ENCODE measurements around the gene FYB1. TPM values are rescaled to one million over a fixed set of nuclear protein-coding genes. Genes with fewer than 3 reads are reported as not detected.

The FYB1 gene
- total RNA-seq, 1 experiment from 2014 or later = 1.3 TPM

- ChIA-PET CTCF (no interaction called here), POLR2A (no interaction called here)
- Mint-ChIP-seq H3K4me3 (ENCODE audit: unreplicated experiment) (no peak overlapping the region), H3K4me1 (ENCODE audit: low read depth, unreplicated experiment) (no peaks in the 10 kb centered on the region), H3K9me3 (ENCODE audit: unreplicated experiment) (no peaks in the 10 kb centered on the region), H3K27ac (ENCODE audit: unreplicated experiment) (no peak overlapping the region), H3K36me3 (ENCODE audit: insufficient read depth, unreplicated experiment) (no peaks in the 10 kb centered on the region), H3K27me3 (ENCODE audit: insufficient read depth, unreplicated experiment) (peaks cover 15% of the 10 kb centered on the region)
- Histone ChIP-seq H3K27me3 (replicated peaks; ENCODE audit: control insufficient read depth, insufficient read depth, low read length) (no peaks in the 10 kb centered on the region), H3K4me1 (no peaks in the 10 kb centered on the region), H3K36me3 (ENCODE audit: control insufficient read depth, insufficient read depth, low read length) (no peaks in the 10 kb centered on the region), H3K4me3 (ENCODE audit: low read depth, low read length) (no peak overlapping the region), H3K9me3 (no peaks in the 10 kb centered on the region)
- no peak for DNase-seq
- no TSS peak for BruUV-seq (replicated peaks)
- intact Hi-C loops (cut with micrococcal nuclease; ENCODE audit: unreplicated experiment) = no loop called here
- TF ChIP-seq, protein P1, sequence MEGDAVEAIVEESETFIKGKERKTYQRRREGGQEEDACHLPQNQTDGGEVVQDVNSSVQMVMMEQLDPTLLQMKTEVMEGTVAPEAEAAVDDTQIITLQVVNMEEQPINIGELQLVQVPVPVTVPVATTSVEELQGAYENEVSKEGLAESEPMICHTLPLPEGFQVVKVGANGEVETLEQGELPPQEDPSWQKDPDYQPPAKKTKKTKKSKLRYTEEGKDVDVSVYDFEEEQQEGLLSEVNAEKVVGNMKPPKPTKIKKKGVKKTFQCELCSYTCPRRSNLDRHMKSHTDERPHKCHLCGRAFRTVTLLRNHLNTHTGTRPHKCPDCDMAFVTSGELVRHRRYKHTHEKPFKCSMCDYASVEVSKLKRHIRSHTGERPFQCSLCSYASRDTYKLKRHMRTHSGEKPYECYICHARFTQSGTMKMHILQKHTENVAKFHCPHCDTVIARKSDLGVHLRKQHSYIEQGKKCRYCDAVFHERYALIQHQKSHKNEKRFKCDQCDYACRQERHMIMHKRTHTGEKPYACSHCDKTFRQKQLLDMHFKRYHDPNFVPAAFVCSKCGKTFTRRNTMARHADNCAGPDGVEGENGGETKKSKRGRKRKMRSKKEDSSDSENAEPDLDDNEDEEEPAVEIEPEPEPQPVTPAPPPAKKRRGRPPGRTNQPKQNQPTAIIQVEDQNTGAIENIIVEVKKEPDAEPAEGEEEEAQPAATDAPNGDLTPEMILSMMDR (IDR thresholded peaks at IDR 0.05; ENCODE audit: insufficient read depth in 1 of 2, low read depth in 1 of 2, low read length in 1 of 2, severe bottlenecking in 1 of 2, unreplicated experiment in 1 of 2) = no peak
Observed at GRCh38 chr5:39130716-39131115, 88.6 kb downstream of the FYB1 start.

DNA sequence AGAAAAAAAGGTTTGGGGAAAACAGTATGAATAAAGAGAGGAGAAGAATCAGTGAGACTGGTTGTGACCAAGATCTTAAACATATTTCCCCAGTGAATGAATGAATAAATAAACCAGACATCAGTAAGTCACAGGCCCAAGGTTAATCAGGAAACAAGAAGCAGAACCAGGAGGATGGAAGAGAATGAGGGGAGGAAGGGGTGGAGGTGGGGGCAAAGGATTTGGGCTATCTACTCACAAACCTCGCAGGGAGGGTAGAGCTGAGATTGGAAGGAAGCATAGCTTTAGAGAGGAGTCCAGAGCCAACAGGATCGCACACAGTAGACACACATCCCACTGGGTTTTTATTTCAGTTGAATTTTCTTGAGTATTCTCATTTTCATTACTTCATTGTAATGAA lies 97.4 kb downstream of the FYB1 start:
- intact Hi-C loops (cut with micrococcal nuclease; ENCODE audit: unreplicated experiment) = no loop called here

GRCh38 chr5:39121315-39121714 lies 98.0 kb downstream of the FYB1 start:
- BruUV-seq (replicated peaks) = no TSS peak
- Histone ChIP-seq H3K27me3 (replicated peaks; ENCODE audit: control insufficient read depth, insufficient read depth, low read length) (peaks cover 1% of the 10 kb centered on the region; the same call in 1 of the 2 replicates), H3K4me1 (no peaks in the 10 kb centered on the region; the same call in 1 of the 2 replicates), H3K9me3 (no peaks in the 10 kb centered on the region), H3K36me3 (ENCODE audit: control insufficient read depth, insufficient read depth, low read length) (no peaks in the 10 kb centered on the region), H3K4me3 (ENCODE audit: low read depth, low read length) (no peak overlapping the region)
- no peak for DNase-seq
- intact Hi-C loops (cut with micrococcal nuclease; ENCODE audit: unreplicated experiment) = no loop called here
- H3K27ac Mint-ChIP-seq (ENCODE audit: unreplicated experiment) = no peak overlapping the region
- ChIA-PET CTCF (no interaction called here), POLR2A (no interaction called here)
- H3K4me1 Mint-ChIP-seq (ENCODE audit: low read depth, unreplicated experiment) = peaks cover 7% of the 10 kb centered on the region
- no peaks in the 10 kb centered on the region for H3K36me3 Mint-ChIP-seq (ENCODE audit: insufficient read depth, unreplicated experiment)
- H3K27me3 Mint-ChIP-seq (ENCODE audit: insufficient read depth, unreplicated experiment) = peaks cover 2% of the 10 kb centered on the region
- TF ChIP-seq, protein P1 (IDR thresholded peaks at IDR 0.05; ENCODE audit: insufficient read depth in 1 of 2, low read depth in 1 of 2, low read length in 1 of 2, severe bottlenecking in 1 of 2, unreplicated experiment in 1 of 2) = no peak
- no peak overlapping the region for H3K4me3 Mint-ChIP-seq (ENCODE audit: unreplicated experiment)
- no peaks in the 10 kb centered on the region for H3K9me3 Mint-ChIP-seq (ENCODE audit: unreplicated experiment)

More for the DNA sequence above, 97.4 kb downstream of the FYB1 start:
- H3K27me3 ChIP-seq (replicated peaks; ENCODE audit: control insufficient read depth, insufficient read depth, low read length) = peaks cover 1% of the 10 kb centered on the region; the same call in 1 of the 2 replicates
- H3K36me3 ChIP-seq (ENCODE audit: control insufficient read depth, insufficient read depth, low read length) = no peaks in the 10 kb centered on the region
- ChIA-PET POLR2A (no interaction called here), CTCF (no interaction called here)
- no peaks in the 10 kb centered on the region for H3K9me3 ChIP-seq
- Mint-ChIP-seq H3K27ac (ENCODE audit: unreplicated experiment) (no peak overlapping the region), H3K27me3 (ENCODE audit: insufficient read depth, unreplicated experiment) (peaks cover 2% of the 10 kb centered on the region), H3K4me3 (ENCODE audit: unreplicated experiment) (no peak overlapping the region), H3K9me3 (ENCODE audit: unreplicated experiment) (no peaks in the 10 kb centered on the region), H3K36me3 (ENCODE audit: insufficient read depth, unreplicated experiment) (no peaks in the 10 kb centered on the region), H3K4me1 (ENCODE audit: low read depth, unreplicated experiment) (peaks cover 7% of the 10 kb centered on the region)
- DNase-seq = no peak
- TF ChIP-seq, protein P1 (IDR thresholded peaks at IDR 0.05; ENCODE audit: insufficient read depth in 1 of 2, low read depth in 1 of 2, low read length in 1 of 2, severe bottlenecking in 1 of 2, unreplicated experiment in 1 of 2) = no peak
- BruUV-seq (replicated peaks) = no TSS peak
- H3K4me3 ChIP-seq (ENCODE audit: low read depth, low read length) = no peak overlapping the region
- H3K4me1 ChIP-seq = no peaks in the 10 kb centered on the region

Measured in Caco-2 (cell line).